Uterus (tissue), 2 donors: Measurements from ENCODE around the gene GLRB.

Source experiments
- CTCF ChIP-seq, 4 experiments: fragments of 200-600 bp in 2 of 4; fragments of 450-650 bp in 2 of 4; sonication (generic) in 2 of 4; IDR thresholded peaks; one replicate each; pipeline ENCODE4 v1.5.1; 2016 to 2019; ENCODE audit warnings: antibody characterized with exemption in 4 of 4, mild to moderate bottlenecking in 2 of 4, moderate library complexity in 1 of 4
- POLR2A ChIP-seq, 2 donors: fragments of 450-650 bp; IDR thresholded peaks; one replicate each; pipeline ENCODE4 v1.6.1; 2016; ENCODE audit warnings: antibody characterized with exemption in 2 of 2, mild to moderate bottlenecking in 1 of 2, moderate library complexity in 1 of 2

GRCh38 chr4:157114671-157115070 lies 38.7 kb downstream of the GLRB start:
- TF ChIP-seq CTCF (IDR thresholded peaks at IDR 0.05) (no peak), POLR2A (IDR thresholded peaks at IDR 0.05) (no peak)
